ENCODE results near the gene PPIG.
A peak's percentile ranks its signal among the peaks of the same experiment; 100 is the strongest.
"Not testable (repeated sequence)": the region's sequence is repeated elsewhere in the genome, so short reads cannot be mapped to it uniquely, and the experiment has no call there.

PPIG gene

GRCh38 chr2:169609264-169609663 lies 25.1 kb downstream of the PPIG start:
- no peaks in the 10 kb centered on the region for H3K9me3 Mint-ChIP-seq
- H3K27ac Mint-ChIP-seq (ENCODE audit: low read depth) = no peak overlapping the region
- H3K4me3 Mint-ChIP-seq = no peak overlapping the region
- ATAC-seq (replicated peaks; ENCODE audit: extremely low read depth, poor library complexity, severe bottlenecking) = no peak
- H3K4me1 Mint-ChIP-seq = peaks cover 10% of the 10 kb centered on the region
- DNase-seq (ENCODE audit: low spot score in 2 of 2) = no peak
- no peaks in the 10 kb centered on the region for H3K27me3 Mint-ChIP-seq
- peaks cover 77% of the 10 kb centered on the region for H3K36me3 Mint-ChIP-seq (ENCODE audit: insufficient read depth)

- Mint-ChIP-seq H3K4me1 (peaks cover 40% of the 10 kb centered on the region), H3K4me3 (no peak overlapping the region), H3K27me3 (no peaks in the 10 kb centered on the region), H3K27ac (ENCODE audit: low read depth) (no peak overlapping the region), H3K36me3 (ENCODE audit: insufficient read depth) (peaks cover 78% of the 10 kb centered on the region), H3K9me3 (no peaks in the 10 kb centered on the region)
- ATAC-seq (replicated peaks; ENCODE audit: extremely low read depth, poor library complexity, severe bottlenecking) (no peak), DNase-seq (ENCODE audit: low spot score in 2 of 2) (no peak)
These were observed 29.7 kb downstream of the PPIG start for GRCh38 chr2:169613876-169614275.

- H3K4me1 Mint-ChIP-seq = peaks cover 49% of the 10 kb centered on the region
- not testable (repeated sequence) for H3K27ac Mint-ChIP-seq (ENCODE audit: low read depth); DNase-seq (ENCODE audit: low spot score in 2 of 2); H3K27me3 Mint-ChIP-seq; H3K4me3 Mint-ChIP-seq; ATAC-seq (replicated peaks; ENCODE audit: extremely low read depth, poor library complexity, severe bottlenecking); H3K9me3 Mint-ChIP-seq
- peaks cover 66% of the 10 kb centered on the region for H3K36me3 Mint-ChIP-seq (ENCODE audit: insufficient read depth)
These were observed 31.8 kb downstream of the PPIG start for GRCh38 chr2:169615982-169616381.

- no peak overlapping the region for H3K27ac Mint-ChIP-seq (ENCODE audit: low read depth)
- H3K4me1 Mint-ChIP-seq = peaks cover 57% of the 10 kb centered on the region
These were observed 35.8 kb downstream of the PPIG start for GRCh38 chr2:169619946-169620345.

GRCh38 chr2:169620509-169620908 lies 36.4 kb downstream of the PPIG start:
- no peak for DNase-seq (ENCODE audit: low spot score in 2 of 2)
- peaks cover 57% of the 10 kb centered on the region for H3K4me1 Mint-ChIP-seq
- no peak overlapping the region for H3K27ac Mint-ChIP-seq (ENCODE audit: low read depth)
- H3K27me3 Mint-ChIP-seq = no peaks in the 10 kb centered on the region
- peaks cover 55% of the 10 kb centered on the region for H3K36me3 Mint-ChIP-seq (ENCODE audit: insufficient read depth)
- no peak overlapping the region for H3K4me3 Mint-ChIP-seq
- no peaks in the 10 kb centered on the region for H3K9me3 Mint-ChIP-seq
- ATAC-seq (replicated peaks; ENCODE audit: extremely low read depth, poor library complexity, severe bottlenecking) = no peak

More at GRCh38 chr2:169619946-169620345, 35.8 kb downstream of the PPIG start:
- peaks cover 59% of the 10 kb centered on the region for H3K36me3 Mint-ChIP-seq (ENCODE audit: insufficient read depth)
- no peak for ATAC-seq (replicated peaks; ENCODE audit: extremely low read depth, poor library complexity, severe bottlenecking)
- H3K27me3 Mint-ChIP-seq = no peaks in the 10 kb centered on the region
- H3K4me3 Mint-ChIP-seq = no peak overlapping the region
- no peak for DNase-seq (ENCODE audit: low spot score in 2 of 2)
- no peaks in the 10 kb centered on the region for H3K9me3 Mint-ChIP-seq

GRCh38 chr2:169623235-169623634 lies 39.1 kb downstream of the PPIG start:
- H3K27ac Mint-ChIP-seq (ENCODE audit: low read depth) = peak overlapping the region; percentile 2
- DNase-seq (ENCODE audit: low spot score in 2 of 2) (no peak), ATAC-seq (replicated peaks; ENCODE audit: extremely low read depth, poor library complexity, severe bottlenecking) (no peak)
- H3K27me3 Mint-ChIP-seq = no peaks in the 10 kb centered on the region
- H3K9me3 Mint-ChIP-seq = no peaks in the 10 kb centered on the region
- no peak overlapping the region for H3K4me3 Mint-ChIP-seq
- H3K36me3 Mint-ChIP-seq (ENCODE audit: insufficient read depth) = peaks cover 48% of the 10 kb centered on the region
- H3K4me1 Mint-ChIP-seq = peaks cover 34% of the 10 kb centered on the region

- ATAC-seq (replicated peaks; ENCODE audit: extremely low read depth, poor library complexity, severe bottlenecking) (no peak), DNase-seq (ENCODE audit: low spot score in 2 of 2) (no peak)
- peaks cover 41% of the 10 kb centered on the region for H3K36me3 Mint-ChIP-seq (ENCODE audit: insufficient read depth)
- no peak overlapping the region for H3K4me3 Mint-ChIP-seq
- H3K9me3 Mint-ChIP-seq = no peaks in the 10 kb centered on the region
- peaks cover 12% of the 10 kb centered on the region for H3K4me1 Mint-ChIP-seq
- no peaks in the 10 kb centered on the region for H3K27me3 Mint-ChIP-seq
- no peak overlapping the region for H3K27ac Mint-ChIP-seq (ENCODE audit: low read depth)
These were observed 41.6 kb downstream of the PPIG start for GRCh38 chr2:169625781-169626180.

GRCh38 chr2:169636440-169637097 lies 52.4 kb downstream of the PPIG start:
- Mint-ChIP-seq H3K4me1 (no peaks in the 10 kb centered on the region), H3K27me3 (no peaks in the 10 kb centered on the region), H3K36me3 (ENCODE audit: insufficient read depth) (peaks cover 34% of the 10 kb centered on the region), H3K4me3 (no peak overlapping the region), H3K27ac (ENCODE audit: low read depth) (no peak overlapping the region), H3K9me3 (no peaks in the 10 kb centered on the region)
- ATAC-seq (replicated peaks; ENCODE audit: extremely low read depth, poor library complexity, severe bottlenecking) (no peak), DNase-seq (ENCODE audit: low spot score in 2 of 2) (no peak)

GRCh38 chr2:169637620-169638019 lies 53.5 kb downstream of the PPIG start:
- Mint-ChIP-seq H3K27ac (ENCODE audit: low read depth) (no peak overlapping the region), H3K36me3 (ENCODE audit: insufficient read depth) (peaks cover 28% of the 10 kb centered on the region), H3K4me3 (no peak overlapping the region), H3K9me3 (no peaks in the 10 kb centered on the region), H3K4me1 (no peaks in the 10 kb centered on the region), H3K27me3 (no peaks in the 10 kb centered on the region)
- ATAC-seq (replicated peaks; ENCODE audit: extremely low read depth, poor library complexity, severe bottlenecking) (no peak), DNase-seq (ENCODE audit: low spot score in 2 of 2) (no peak)

- Mint-ChIP-seq H3K4me1 (no peaks in the 10 kb centered on the region), H3K9me3 (no peaks in the 10 kb centered on the region), H3K27ac (ENCODE audit: low read depth) (no peak overlapping the region), H3K27me3 (no peaks in the 10 kb centered on the region), H3K36me3 (ENCODE audit: insufficient read depth) (peaks cover 9% of the 10 kb centered on the region), H3K4me3 (no peak overlapping the region)
- no peak for ATAC-seq (replicated peaks; ENCODE audit: extremely low read depth, poor library complexity, severe bottlenecking)
- no peak for DNase-seq (ENCODE audit: low spot score in 2 of 2)
These were observed 56.0 kb downstream of the PPIG start for GRCh38 chr2:169640104-169640503.

GRCh38 chr2:169641464-169641863 lies 57.3 kb downstream of the PPIG start:
- H3K4me1 Mint-ChIP-seq = no peaks in the 10 kb centered on the region
- H3K4me3 Mint-ChIP-seq = no peak overlapping the region
- H3K27me3 Mint-ChIP-seq = no peaks in the 10 kb centered on the region
- ATAC-seq (replicated peaks; ENCODE audit: extremely low read depth, poor library complexity, severe bottlenecking) (no peak), DNase-seq (ENCODE audit: low spot score in 2 of 2) (no peak)
- H3K27ac Mint-ChIP-seq (ENCODE audit: low read depth) = no peak overlapping the region
- no peaks in the 10 kb centered on the region for H3K9me3 Mint-ChIP-seq
- peaks cover 9% of the 10 kb centered on the region for H3K36me3 Mint-ChIP-seq (ENCODE audit: insufficient read depth)

GRCh38 chr2:169644173-169644572 lies 60.0 kb downstream of the PPIG start:
- Mint-ChIP-seq H3K9me3 (no peaks in the 10 kb centered on the region), H3K4me3 (no peak overlapping the region), H3K36me3 (ENCODE audit: insufficient read depth) (peaks cover 3% of the 10 kb centered on the region), H3K4me1 (no peaks in the 10 kb centered on the region), H3K27me3 (no peaks in the 10 kb centered on the region), H3K27ac (ENCODE audit: low read depth) (no peak overlapping the region)
- ATAC-seq (replicated peaks; ENCODE audit: extremely low read depth, poor library complexity, severe bottlenecking) = no peak
- DNase-seq (ENCODE audit: low spot score in 2 of 2) = no peak

GRCh38 chr2:169647496-169647895 lies 63.3 kb downstream of the PPIG start:
- DNase-seq (ENCODE audit: low spot score in 2 of 2) (no peak), ATAC-seq (replicated peaks; ENCODE audit: extremely low read depth, poor library complexity, severe bottlenecking) (no peak)
- H3K36me3 Mint-ChIP-seq (ENCODE audit: insufficient read depth) = no peaks in the 10 kb centered on the region
- H3K4me1 Mint-ChIP-seq = no peaks in the 10 kb centered on the region
- no peak overlapping the region for H3K4me3 Mint-ChIP-seq
- H3K27me3 Mint-ChIP-seq = no peaks in the 10 kb centered on the region
- H3K27ac Mint-ChIP-seq (ENCODE audit: low read depth) = no peak overlapping the region
- no peaks in the 10 kb centered on the region for H3K9me3 Mint-ChIP-seq

Measured in central memory CD8-positive, alpha-beta T cell (primary cell).